Measurements from ENCODE around the gene MRI1.
A peak's percentile ranks its signal among the peaks of the same experiment; 100 is the strongest.

Gene MRI1

GRCh38 chr19:13794398-13794756 lies 30.1 kb downstream of the MRI1 start:
- DNase-seq (ENCODE audit: low read depth), result no peak
- peak overlapping the region; percentile 74 for H3K4me3 ChIP-seq (ENCODE audit: low read depth, low read length)

GRCh38 chr19:13794757-13795589 lies 30.7 kb downstream of the MRI1 start, which contains the start of gene ZSWIM4:
ZSWIM4 (plus strand) TSS chr19:13795443; CDS start chr19:13795649, 206 bp downstream.
- H3K4me3 ChIP-seq (ENCODE audit: low read depth, low read length), result peak within 1 kb of the TSS; percentile 87
- TF ChIP-seq, protein P1, sequence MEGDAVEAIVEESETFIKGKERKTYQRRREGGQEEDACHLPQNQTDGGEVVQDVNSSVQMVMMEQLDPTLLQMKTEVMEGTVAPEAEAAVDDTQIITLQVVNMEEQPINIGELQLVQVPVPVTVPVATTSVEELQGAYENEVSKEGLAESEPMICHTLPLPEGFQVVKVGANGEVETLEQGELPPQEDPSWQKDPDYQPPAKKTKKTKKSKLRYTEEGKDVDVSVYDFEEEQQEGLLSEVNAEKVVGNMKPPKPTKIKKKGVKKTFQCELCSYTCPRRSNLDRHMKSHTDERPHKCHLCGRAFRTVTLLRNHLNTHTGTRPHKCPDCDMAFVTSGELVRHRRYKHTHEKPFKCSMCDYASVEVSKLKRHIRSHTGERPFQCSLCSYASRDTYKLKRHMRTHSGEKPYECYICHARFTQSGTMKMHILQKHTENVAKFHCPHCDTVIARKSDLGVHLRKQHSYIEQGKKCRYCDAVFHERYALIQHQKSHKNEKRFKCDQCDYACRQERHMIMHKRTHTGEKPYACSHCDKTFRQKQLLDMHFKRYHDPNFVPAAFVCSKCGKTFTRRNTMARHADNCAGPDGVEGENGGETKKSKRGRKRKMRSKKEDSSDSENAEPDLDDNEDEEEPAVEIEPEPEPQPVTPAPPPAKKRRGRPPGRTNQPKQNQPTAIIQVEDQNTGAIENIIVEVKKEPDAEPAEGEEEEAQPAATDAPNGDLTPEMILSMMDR (IDR thresholded peaks at IDR 0.05; ENCODE audit: insufficient read depth, low read depth, low read length, missing control alignments), result no peak
- peak; percentile 99 for DNase-seq (ENCODE audit: low read depth)

More at GRCh38 chr19:13794398-13794756, 30.1 kb downstream of the MRI1 start:
- TF ChIP-seq, protein P1 (IDR thresholded peaks at IDR 0.05; ENCODE audit: insufficient read depth, low read depth, low read length, missing control alignments), result no peak

GRCh38 chr19:13795595-13796300 lies 31.4 kb downstream of the MRI1 start:
- TF ChIP-seq, protein P1 (IDR thresholded peaks at IDR 0.05; ENCODE audit: insufficient read depth, low read depth, low read length, missing control alignments), result no peak
- DNase-seq (ENCODE audit: low read depth), result peak; percentile 43
- H3K4me3 ChIP-seq (ENCODE audit: low read depth, low read length), result peak overlapping the region; percentile 87

DNA sequence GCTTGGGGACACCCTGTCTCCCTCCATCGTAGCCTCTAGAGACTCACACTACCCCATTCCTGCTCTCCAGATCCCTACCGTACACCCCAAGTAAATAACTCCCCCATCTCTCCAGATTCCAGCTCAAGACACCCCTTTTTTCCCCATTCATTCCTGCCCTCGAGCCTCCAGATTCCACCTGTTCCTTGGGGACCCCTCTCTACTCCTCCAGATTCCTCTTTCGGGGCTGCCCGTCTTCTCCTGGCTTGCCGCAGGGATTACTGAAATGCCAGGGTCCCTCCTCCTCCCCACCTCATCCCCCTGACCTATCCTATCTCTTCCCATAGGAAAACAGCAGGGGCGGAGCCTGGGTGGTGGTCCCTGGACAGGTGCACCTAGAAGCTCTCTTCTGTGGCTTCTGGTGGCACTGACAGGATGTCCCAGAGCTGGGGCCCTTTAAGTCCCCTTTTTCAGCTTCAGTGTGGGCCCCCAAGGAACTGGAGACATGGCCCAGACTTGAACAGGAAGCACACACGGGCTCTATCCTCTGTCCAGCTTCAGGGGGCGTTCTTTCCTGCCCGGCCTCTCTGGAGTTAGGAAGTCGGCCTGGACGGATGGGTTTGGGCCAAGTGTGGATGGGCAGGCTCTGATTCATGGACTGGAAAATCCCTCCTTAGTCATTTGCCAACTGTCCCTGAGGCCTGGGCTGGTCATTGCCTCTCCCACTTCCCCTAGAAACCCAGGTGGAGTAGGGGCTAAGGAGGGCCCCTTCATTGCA lies 32.2 kb downstream of the MRI1 start:
- TF ChIP-seq, protein P1 (IDR thresholded peaks at IDR 0.05; ENCODE audit: insufficient read depth, low read depth, low read length, missing control alignments), result no peak
- DNase-seq (ENCODE audit: low read depth), result peak; percentile 65
- H3K4me3 ChIP-seq (ENCODE audit: low read depth, low read length), result peak overlapping the region; percentile 87

DNA sequence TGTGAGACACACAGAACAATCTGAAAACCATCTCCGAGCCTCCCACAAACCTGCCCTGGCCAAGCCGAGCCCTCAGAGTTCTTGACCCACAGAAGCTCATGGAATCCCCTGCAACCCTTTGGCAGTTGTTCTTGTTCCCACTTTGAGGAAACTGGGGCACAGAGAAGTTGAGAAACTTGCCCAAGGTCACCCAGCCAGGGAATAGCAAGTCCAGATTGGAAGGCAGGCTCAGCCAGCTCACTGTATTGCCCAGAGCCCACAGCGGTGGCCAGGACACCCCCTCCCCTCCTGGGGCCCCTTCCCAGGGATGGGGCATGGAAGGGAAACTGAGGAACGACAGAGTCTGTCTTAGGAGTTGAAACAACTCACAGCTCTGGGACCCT lies 32.7 kb downstream of the MRI1 start:
- TF ChIP-seq, protein P1 (IDR thresholded peaks at IDR 0.05; ENCODE audit: insufficient read depth, low read depth, low read length, missing control alignments), result no peak

DNA sequence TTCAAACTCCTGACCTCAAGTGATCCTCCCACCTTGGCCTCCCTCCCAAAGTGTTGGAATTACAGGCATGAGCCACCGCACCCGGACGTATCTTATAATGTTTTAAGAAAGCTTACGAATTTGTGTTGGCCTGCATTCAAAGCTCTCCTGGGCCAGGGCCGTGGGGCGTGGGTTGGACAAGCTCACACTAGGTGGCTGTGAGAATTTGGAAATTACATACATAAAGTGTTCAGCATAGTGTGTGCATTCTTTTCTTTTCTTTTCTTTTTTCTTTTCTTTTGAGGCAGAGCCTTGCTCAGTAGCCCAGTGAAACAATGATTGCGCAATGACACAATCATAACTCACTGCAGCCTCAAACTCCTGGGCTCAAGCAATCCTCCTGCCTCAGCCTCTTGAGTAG lies 33.5 kb downstream of the MRI1 start:
- TF ChIP-seq, protein P1 (IDR thresholded peaks at IDR 0.05; ENCODE audit: insufficient read depth, low read depth, low read length, missing control alignments), result no peak
- DNase-seq (ENCODE audit: low read depth), result no peak
- no peak overlapping the region for H3K4me3 ChIP-seq (ENCODE audit: low read depth, low read length)

More for the DNA sequence above, 32.7 kb downstream of the MRI1 start:
- no peak for DNase-seq (ENCODE audit: low read depth)
- H3K4me3 ChIP-seq (ENCODE audit: low read depth, low read length), result peak overlapping the region; percentile 87
